ENCODE data around the gene CES3.

- no peak for TF ChIP-seq CTCF (IDR thresholded peaks at IDR 0.05)
- TF ChIP-seq POLR2A (IDR thresholded peaks at IDR 0.05), result no peak
Observed at GRCh38 chr16:66926171-66926947, 34.7 kb upstream of the CES3 start.
